Neural progenitor cell (in vitro differentiated cells): ENCODE results near the gene LPP. TPM values are rescaled to one million over a fixed set of nuclear protein-coding genes. Genes with fewer than 3 reads are reported as not detected.

Source experiments
- DNase-seq: peaks from one replicate; pipeline ENCODE4 v3.0.0-alpha.2; 2016; ENCODE audit warnings: low spot score
- H2AFZ ChIP-seq: fragments of 200-600 bp; sonication (generic); replicated peaks from 2 replicates; pipeline ENCODE4 v1.6.1; 2016; ENCODE audit warnings: antibody characterized with exemption
- H3F3A ChIP-seq: fragments of 200-600 bp; sonication (generic); 2 replicates; pipeline ENCODE4 v1.6.1; 2016; ENCODE audit warnings: antibody characterized with exemption, low read depth
- H3K27ac ChIP-seq: fragments of 200-600 bp; sonication (generic); 2 replicates; pipeline ENCODE4 v1.5.1; 2016; ENCODE audit warnings: mild to moderate bottlenecking
- H3K27me3 ChIP-seq: fragments of 200-600 bp; sonication (generic); 2 replicates; pipeline ENCODE4 v1.6.1; 2016; ENCODE audit warnings: mild to moderate bottlenecking, moderate library complexity
- H3K36me3 ChIP-seq: fragments of 200-600 bp; sonication (generic); 2 replicates; pipeline ENCODE4 v1.5.1; 2016
- H3K4me1 ChIP-seq: fragments of 200-600 bp; sonication (generic); 2 replicates; pipeline ENCODE4 v1.6.1; 2016; ENCODE audit warnings: mixed run types
- H3K4me2 ChIP-seq: fragments of 200-600 bp; sonication (generic); 2 replicates; pipeline ENCODE4 v1.6.1; 2016
- H3K4me3 ChIP-seq: fragments of 200-600 bp; sonication (generic); 2 replicates; pipeline ENCODE4 v1.5.1; 2016
- H3K79me2 ChIP-seq: fragments of 200-600 bp; sonication (generic); 2 replicates; pipeline ENCODE4 v1.6.1; 2016; ENCODE audit warnings: low read depth
- H3K9ac ChIP-seq: fragments of 200-600 bp; sonication (generic); 2 replicates; pipeline ENCODE4 v1.6.1; 2016
- H3K9me3 ChIP-seq: fragments of 200-600 bp; sonication (generic); 2 replicates; pipeline ENCODE4 v1.5.1; 2016; ENCODE audit warnings: low read depth
- H4K20me1 ChIP-seq: fragments of 200-600 bp; sonication (generic); 2 replicates; pipeline ENCODE4 v1.6.1; 2016; ENCODE audit warnings: low read depth
- H3K27ac Mint-ChIP-seq: 3 replicates; pipeline ENCODE4 v1.8.0; 2021; ENCODE audit warnings: mixed read lengths
- H3K27me3 Mint-ChIP-seq: 2 replicates; pipeline ENCODE4 v1.8.0; 2022; ENCODE audit warnings: low read depth, mild to moderate bottlenecking, inconsistent platforms, moderate library complexity, mixed read lengths; ENCODE audit not compliant: insufficient read depth
- H3K36me3 Mint-ChIP-seq: 3 replicates; pipeline ENCODE4 v1.8.0; 2021; ENCODE audit warnings: mixed read lengths
- H3K4me1 Mint-ChIP-seq: 3 replicates; pipeline ENCODE4 v1.8.0; 2021; ENCODE audit warnings: mixed read lengths
- H3K4me3 Mint-ChIP-seq: 3 replicates; pipeline ENCODE4 v1.8.0; 2021; ENCODE audit warnings: mild to moderate bottlenecking, moderate library complexity, mixed read lengths
- H3K9me3 Mint-ChIP-seq: 3 replicates; pipeline ENCODE4 v1.8.0; 2020; ENCODE audit warnings: mixed read lengths
- EZH2 ChIP-seq: fragments of 200-600 bp; sonication (generic); IDR thresholded peaks from 2 replicates; pipeline ENCODE4 v1.6.1; 2017; ENCODE audit warnings: antibody characterized with exemption, mild to moderate bottlenecking, moderate library complexity
- EZH2phosphoT487 ChIP-seq: fragments of 200-600 bp; sonication (generic); IDR thresholded peaks from 2 replicates; pipeline ENCODE4 v1.6.1; 2017; ENCODE audit warnings: antibody characterized with exemption
- total RNA-seq: library from RNA; depleted of rRNA; stranded (reverse); fragments of >200 nt; gene quantifications from 2 replicates; pipeline ENCODE4 v1.2.3, GENCODE V29; 2015; ENCODE audit warnings: low replicate concordance
- TF ChIP-seq, protein P1 (sequence below): fragments of 200-600 bp; sonication (generic); IDR thresholded peaks from 2 replicates; pipeline ENCODE4 v1.5.1; 2017; ENCODE audit warnings: antibody characterized with exemption, mild to moderate bottlenecking

Gene LPP
- total RNA-seq, 1 donor from 2014 or later, result 18.9 TPM

DNA sequence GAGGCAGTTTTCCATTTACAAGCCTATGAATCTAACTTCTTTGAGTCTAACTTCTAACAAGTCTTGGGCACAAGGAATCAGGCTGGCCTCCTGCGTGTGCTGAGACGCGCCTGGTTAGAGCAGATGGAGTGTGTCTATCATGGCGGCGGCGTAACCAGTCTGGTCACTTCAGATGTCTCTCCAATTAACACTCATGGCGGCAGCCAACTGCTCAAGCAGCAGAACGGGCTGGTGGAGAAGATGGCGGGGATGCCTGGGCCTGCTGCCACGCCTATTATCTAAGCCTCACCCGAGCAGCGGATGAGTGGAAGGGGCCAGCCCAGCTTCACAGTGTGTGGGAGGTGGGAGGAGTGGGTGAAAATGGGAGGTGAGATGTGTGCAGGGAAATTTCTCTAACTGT, 771.4 kb downstream of the LPP start:
- Mint-ChIP-seq H3K27ac (no peak overlapping the region), H3K27me3 (peaks cover 3% of the 10 kb centered on the region), H3K36me3 (no peaks in the 10 kb centered on the region), H3K4me3 (no peak overlapping the region), H3K4me1 (peaks cover 5% of the 10 kb centered on the region), H3K9me3 (no peaks in the 10 kb centered on the region)
- no peaks in the 10 kb centered on the region for H3K36me3 ChIP-seq
- no peak for DNase-seq
- H3K27me3 ChIP-seq, result no peaks in the 10 kb centered on the region
- H3K4me3 ChIP-seq, result no peak overlapping the region
- no peaks in the 10 kb centered on the region for H3K79me2 ChIP-seq
- no peak overlapping the region for H3K27ac ChIP-seq
- no peak overlapping the region for H3K4me2 ChIP-seq
- H3F3A ChIP-seq, result no peaks in the 10 kb centered on the region
- no peaks in the 10 kb centered on the region for H3K9me3 ChIP-seq
- no peak overlapping the region for H2AFZ ChIP-seq
- H4K20me1 ChIP-seq, result no peaks in the 10 kb centered on the region
- TF ChIP-seq EZH2 (no peak), EZH2phosphoT487 (no peak)
- TF ChIP-seq, protein P1, sequence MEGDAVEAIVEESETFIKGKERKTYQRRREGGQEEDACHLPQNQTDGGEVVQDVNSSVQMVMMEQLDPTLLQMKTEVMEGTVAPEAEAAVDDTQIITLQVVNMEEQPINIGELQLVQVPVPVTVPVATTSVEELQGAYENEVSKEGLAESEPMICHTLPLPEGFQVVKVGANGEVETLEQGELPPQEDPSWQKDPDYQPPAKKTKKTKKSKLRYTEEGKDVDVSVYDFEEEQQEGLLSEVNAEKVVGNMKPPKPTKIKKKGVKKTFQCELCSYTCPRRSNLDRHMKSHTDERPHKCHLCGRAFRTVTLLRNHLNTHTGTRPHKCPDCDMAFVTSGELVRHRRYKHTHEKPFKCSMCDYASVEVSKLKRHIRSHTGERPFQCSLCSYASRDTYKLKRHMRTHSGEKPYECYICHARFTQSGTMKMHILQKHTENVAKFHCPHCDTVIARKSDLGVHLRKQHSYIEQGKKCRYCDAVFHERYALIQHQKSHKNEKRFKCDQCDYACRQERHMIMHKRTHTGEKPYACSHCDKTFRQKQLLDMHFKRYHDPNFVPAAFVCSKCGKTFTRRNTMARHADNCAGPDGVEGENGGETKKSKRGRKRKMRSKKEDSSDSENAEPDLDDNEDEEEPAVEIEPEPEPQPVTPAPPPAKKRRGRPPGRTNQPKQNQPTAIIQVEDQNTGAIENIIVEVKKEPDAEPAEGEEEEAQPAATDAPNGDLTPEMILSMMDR, result no peak
- H3K4me1 ChIP-seq, result no peaks in the 10 kb centered on the region
- H3K9ac ChIP-seq, result no peak overlapping the region

DNA sequence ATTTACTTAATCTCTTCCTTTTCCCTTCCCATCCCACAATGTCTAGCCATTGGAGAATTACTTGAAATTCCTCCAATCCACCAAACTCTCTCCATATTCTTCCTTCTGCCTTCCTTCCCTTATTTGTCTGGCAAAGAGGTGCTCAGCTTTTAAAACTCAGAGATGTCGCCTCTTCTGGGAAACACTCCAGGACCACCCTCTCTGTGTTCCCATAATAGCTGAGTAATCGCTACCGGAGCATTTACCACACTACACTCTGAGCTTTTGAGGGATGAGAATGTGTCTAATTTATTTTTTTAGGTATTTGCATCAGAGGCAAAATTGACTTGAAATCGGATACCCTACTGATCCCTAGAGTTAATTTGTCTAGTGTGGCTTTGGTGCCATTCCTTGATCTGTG, 772.2 kb downstream of the LPP start:
- peaks cover 3% of the 10 kb centered on the region for H3K27me3 Mint-ChIP-seq
- no peak overlapping the region for H3K4me2 ChIP-seq
- TF ChIP-seq, protein P1, result no peak
- TF ChIP-seq EZH2phosphoT487 (no peak), EZH2 (no peak)
- H3K36me3 Mint-ChIP-seq, result no peaks in the 10 kb centered on the region
- H3K4me1 Mint-ChIP-seq, result peaks cover 5% of the 10 kb centered on the region
- H3K4me3 ChIP-seq, result no peak overlapping the region
- no peak overlapping the region for H3K9ac ChIP-seq
- H2AFZ ChIP-seq, result no peak overlapping the region
- H3K27ac ChIP-seq, result no peak overlapping the region
- H3K9me3 Mint-ChIP-seq, result no peaks in the 10 kb centered on the region
- H3K36me3 ChIP-seq, result no peaks in the 10 kb centered on the region
- no peaks in the 10 kb centered on the region for H3K9me3 ChIP-seq
- no peaks in the 10 kb centered on the region for H3K27me3 ChIP-seq
- H3K4me1 ChIP-seq, result no peaks in the 10 kb centered on the region
- no peaks in the 10 kb centered on the region for H3K79me2 ChIP-seq
- no peak overlapping the region for H3K27ac Mint-ChIP-seq
- H3K4me3 Mint-ChIP-seq, result no peak overlapping the region
- DNase-seq, result no peak
- no peaks in the 10 kb centered on the region for H3F3A ChIP-seq
- no peaks in the 10 kb centered on the region for H4K20me1 ChIP-seq

DNA sequence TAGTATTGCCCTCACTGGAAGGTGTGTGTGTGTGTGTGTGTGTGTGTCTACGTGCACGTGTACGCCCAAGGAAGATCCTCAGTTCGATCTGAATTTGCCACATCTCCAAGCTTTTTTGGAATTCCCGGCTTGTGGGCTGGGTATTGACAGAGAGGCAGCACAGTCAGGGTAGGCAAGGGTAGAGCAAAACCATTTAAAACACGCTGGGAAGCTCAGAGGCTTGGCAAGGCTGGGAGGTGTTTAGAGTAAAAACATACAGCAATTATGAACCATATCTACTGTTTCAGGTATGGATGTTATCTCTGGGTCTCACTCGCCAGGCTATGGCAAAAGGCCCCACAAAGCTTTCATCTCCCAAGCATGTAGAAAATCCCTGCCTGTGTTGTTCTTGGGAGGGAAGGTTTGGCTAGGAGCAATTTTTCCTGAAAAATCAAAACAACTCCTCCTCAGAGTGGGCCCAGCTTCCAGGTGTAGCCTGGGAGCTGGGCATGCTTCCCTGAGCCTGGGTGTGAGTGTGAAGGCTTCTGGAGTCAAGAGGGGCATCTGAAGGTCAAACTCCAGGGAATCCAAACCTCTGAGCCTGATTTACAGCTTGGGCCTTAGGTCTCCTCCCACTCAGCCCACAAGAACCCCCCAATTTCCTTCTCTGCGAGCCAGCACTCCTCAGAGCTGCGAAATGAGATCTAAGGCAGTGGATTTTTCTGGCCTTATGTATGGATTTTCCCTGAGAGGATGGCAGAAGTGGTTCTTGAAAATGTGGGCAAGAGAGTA, 773.0 kb downstream of the LPP start:
- Mint-ChIP-seq H3K27me3 (peaks cover 3% of the 10 kb centered on the region), H3K4me1 (peaks cover 11% of the 10 kb centered on the region), H3K27ac (no peak overlapping the region), H3K9me3 (no peaks in the 10 kb centered on the region), H3K36me3 (no peaks in the 10 kb centered on the region), H3K4me3 (no peak overlapping the region)
- Histone ChIP-seq H2AFZ (no peak overlapping the region), H3K36me3 (no peaks in the 10 kb centered on the region), H3K4me1 (no peaks in the 10 kb centered on the region), H3K9me3 (no peaks in the 10 kb centered on the region), H3K4me2 (no peak overlapping the region), H3K79me2 (no peaks in the 10 kb centered on the region), H3F3A (no peaks in the 10 kb centered on the region), H4K20me1 (no peaks in the 10 kb centered on the region), H3K9ac (no peak overlapping the region), H3K4me3 (no peak overlapping the region), H3K27ac (no peak overlapping the region), H3K27me3 (no peaks in the 10 kb centered on the region)
- no peak for DNase-seq
- TF ChIP-seq, protein P1, result no peak
- TF ChIP-seq EZH2phosphoT487, result no peak
- no peak for TF ChIP-seq EZH2
